GM04503 (cell line): ENCODE measurements around the gene MYL3.

ENCODE experiments used
- DNase-seq: peaks from one replicate; pipeline ENCODE4 v3.0.0-alpha.2; 2012; ENCODE audit warnings: low read depth

The MYL3 gene

DNA sequence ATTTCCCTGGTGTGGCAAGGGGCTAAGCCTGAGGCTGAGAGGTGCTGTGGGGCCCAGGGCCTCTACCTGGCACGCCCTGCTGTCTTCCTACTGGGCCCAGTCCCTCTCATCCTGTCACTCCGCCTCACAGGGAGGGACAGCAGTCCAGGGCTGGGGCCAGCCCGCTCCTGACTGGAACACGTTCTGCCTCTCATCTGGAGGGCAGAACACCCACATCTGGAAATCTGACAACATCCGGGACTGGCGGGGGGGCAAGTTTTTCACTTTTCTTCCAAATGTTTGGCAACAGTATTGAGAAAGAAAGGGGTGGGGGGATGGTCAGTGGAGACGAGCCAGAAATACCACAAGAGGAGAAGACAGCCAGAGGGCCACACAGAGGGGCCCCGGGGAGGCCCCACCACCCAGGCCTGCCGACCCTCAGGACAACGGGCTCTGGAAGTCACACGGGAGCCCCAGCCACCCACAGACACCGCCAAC, 1.8 kb upstream of the MYL3 start:
- DNase-seq: no peak

DNA sequence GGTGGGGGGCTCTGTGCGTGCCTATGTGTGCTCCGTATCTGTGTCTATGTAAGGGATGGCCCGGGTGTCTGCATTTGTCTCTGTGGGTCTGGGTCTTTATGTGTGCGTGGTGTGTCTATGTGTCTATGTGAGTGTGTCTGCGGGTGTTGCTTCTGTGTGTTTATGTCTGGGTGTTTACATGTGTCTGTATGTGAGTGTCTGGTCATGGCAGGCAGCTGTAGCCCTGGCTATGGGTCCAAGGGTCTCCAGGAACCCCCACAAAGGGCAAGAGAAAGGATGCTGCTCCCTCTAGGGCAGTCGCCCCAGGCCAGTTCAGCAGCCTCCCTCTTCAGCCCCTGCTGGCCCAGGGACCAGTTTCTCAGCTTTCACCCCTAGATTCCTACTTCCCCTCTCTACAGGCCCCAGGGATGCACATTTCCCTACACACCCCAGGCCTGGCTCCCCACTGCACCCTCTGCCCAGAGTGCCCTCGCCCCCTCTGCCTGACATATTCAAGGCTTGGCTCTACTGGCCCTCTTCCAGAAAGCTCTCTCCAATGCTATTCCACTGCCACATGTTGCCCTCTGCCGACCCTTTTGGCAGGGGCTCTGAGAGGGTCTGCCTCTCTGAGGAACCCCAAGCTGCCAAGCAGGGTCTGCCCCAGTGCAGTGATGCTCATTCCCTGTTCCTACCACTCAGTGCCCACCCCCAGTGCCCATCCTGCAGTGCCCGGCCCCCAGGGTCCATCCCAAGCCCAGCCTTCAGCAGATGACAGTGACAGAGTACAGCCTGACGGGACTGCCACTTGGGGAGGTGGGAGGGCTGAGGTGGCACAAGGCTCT, 1.0 kb upstream of the MYL3 start:
- no peak for DNase-seq

DNA sequence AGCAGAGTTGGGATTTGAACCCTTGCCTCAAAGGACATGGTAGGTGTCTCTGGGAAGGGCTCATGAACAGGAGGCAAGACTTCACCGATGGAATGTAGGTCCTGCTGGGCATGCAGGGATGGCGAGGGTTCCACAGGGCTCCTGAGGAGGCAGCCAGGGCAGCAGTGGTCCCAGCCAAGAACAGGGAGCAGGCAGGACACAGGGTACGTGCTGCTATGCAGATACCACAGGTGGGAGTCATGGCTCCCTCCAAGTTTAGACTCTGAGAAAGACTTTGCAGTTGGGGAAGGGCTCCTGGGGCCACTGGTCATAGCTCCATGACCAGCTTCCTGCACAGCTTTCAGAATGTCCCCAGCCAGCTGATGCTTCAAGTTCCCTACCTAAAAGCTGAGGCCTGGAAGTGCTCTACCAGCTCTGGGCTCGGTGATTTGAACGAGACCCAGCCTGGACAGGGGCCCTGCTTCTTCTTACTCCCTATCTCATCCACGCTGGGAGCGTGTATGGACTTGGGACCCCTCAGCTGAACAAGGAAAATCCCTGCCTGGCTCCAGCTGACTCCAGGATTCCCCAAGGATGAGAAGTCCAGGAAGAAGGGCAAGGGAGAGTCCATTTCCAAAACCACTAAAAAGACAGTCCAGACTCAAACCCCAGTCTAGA, 747 bp downstream of the MYL3 start:
- no peak for DNase-seq

DNA sequence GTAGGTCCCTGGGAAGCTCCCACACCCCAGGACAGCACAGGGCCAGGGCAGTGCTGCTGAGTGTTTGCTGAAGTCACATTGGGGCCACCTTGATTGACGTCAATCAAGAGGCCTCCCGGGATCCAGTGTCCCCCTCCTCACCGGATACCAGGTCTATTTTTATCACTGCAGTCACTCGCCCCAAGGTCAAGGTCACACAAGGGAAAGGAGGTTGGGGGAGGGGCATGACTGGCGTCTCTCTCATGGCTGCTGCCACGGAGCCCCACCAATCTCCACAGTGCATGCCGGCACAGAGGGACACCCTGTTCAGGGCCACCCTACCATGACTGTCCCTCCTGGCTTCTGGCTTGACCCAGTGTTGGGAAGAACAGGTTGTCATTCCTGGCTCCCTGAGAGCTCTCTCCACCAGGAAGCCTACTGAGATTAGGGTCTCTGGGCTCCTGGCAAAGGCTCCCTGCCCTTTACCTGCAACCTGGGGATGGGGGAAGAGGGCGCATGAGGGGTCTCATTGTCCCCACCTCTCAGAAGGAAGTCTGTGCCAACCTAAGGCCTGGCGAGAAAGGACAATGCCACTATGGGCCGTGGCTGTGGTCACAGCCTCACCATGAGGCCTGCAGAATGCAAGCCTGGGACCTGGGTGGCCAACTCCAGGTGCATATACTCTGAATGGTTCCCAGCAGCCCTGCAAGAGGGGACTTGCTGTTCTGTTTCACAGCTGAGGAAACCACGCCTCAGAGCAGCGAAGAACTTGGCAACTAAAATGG, 1.5 kb downstream of the MYL3 start:
- DNase-seq: no peak

DNA sequence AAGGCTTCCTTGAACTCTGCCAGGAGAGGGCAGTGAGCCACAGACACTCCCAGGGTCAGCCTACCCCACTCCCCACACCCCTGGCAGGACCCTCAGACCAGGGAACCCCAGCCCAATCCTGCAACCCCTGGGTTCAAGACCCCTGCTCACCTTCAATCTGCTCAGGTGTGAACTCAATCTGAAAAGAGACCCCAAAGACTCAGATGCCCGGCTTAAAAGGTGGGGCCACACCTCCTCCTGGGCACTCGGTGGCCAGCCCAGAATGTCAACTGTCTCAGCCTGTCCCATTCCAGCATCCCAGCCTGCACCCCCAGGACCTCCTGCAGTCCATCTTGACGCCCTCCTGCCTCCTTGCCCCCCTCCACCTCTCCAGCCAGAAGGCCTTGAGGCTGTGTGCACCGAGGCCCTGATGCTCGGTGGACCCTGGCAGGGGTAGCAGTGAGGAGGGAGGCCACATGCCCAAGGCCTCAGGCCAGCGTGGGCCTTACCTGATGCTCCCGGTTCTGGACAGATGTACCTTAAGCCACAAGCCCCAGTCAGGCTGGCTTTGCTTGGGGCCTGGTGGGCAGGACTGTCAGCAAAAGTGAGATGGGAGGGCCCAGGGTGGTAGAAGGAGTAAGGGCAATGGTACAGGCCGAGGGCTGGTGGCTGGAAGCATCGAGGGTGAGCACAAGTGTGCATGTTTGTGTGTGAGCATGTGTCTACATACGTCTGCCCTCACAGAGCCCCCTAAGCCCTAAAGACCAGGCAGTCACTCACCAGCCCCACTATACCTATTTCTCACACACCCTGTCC, 2.2 kb downstream of the MYL3 start:
- DNase-seq: no peak

DNA sequence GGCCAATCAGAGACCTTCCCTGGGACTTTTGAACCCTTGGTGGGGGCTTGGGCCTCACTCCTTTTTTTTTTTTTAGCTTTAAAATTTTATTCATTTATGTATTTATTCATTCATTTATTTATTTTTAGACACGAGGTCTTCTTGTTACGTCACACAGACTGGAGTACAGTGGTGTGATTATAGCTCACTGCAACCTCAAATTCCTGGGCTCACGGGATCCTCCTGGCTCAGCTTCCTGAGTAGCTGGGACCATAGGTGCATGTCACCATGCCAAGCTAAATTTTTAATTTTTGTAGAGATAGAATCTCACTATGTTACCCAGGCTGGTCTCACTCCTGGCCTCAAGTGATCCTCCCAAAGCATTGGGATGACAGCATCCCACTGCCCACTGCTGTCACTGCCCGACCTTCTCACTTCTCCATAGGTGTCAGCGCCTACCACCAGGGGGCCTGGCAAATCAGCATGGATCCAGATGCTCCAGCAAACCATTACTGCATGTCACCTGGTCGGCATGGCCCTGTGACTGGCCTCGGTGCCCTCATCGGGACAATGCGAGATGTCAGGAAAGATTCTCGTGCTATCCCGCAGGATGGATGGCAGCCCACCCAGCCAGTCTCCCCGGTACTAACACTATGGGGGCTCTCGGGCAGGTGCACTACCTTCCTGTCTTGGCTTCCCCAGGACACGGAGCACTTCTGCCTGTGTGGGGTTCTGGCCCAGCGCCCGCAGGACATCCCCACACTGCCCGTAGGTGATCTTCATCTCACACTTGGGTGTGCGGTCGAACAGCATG, 3.0 kb downstream of the MYL3 start:
- DNase-seq: no peak

DNA sequence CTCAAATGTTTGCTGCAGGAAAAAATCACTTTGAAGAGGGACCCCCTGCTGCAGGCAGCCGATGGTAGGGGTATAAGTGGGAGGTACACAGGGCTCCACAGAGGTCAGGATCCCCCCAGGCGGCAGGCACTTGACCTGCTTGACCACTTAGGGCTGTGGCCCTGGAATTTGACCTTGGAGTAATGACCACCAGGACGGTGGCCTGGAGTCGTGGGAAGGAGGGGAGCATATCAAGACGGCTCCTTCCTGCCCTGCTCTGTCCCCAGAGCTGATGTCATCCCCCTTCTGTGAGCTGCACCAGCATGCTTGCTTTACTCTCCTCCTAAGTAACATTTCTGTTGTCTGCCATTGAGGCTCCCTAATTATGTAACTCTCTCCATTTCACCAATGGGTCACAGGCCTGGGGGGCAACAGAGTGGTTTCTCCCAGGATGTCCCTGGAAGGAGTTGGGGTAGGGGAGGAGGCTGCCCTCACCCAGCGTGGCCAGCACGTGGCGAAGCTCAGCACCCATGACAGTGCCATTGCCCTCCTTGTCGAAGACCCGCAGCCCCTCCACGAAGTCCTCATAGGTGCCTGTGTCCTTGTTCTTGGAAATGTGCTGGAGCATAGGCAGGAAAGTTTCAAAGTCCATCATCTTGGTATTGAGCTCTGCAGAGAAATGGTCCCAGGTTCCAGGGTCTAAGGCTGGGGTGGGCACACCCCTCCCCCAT, 4.1 kb downstream of the MYL3 start:
- no peak for DNase-seq

DNA sequence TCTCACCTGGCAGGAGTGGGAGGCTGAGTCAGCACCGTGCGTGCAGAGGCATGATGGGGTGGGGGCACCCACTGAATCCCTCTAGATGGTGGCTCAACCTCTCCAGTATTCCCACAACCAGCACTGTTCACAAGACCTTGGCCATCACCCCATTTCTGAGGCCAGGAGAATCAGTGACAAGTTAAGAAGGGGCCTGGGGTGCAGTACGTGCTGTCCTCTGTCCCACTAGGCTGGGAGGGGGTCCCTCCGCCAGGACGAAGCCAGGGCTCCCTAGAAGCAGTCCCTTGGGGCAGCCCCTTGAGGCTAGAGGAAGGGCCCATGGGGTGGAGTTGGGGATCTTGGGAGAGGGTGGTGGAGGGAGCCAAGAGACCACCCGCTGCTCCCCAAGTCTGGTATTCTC, 4.8 kb downstream of the MYL3 start:
- DNase-seq: no peak

DNA sequence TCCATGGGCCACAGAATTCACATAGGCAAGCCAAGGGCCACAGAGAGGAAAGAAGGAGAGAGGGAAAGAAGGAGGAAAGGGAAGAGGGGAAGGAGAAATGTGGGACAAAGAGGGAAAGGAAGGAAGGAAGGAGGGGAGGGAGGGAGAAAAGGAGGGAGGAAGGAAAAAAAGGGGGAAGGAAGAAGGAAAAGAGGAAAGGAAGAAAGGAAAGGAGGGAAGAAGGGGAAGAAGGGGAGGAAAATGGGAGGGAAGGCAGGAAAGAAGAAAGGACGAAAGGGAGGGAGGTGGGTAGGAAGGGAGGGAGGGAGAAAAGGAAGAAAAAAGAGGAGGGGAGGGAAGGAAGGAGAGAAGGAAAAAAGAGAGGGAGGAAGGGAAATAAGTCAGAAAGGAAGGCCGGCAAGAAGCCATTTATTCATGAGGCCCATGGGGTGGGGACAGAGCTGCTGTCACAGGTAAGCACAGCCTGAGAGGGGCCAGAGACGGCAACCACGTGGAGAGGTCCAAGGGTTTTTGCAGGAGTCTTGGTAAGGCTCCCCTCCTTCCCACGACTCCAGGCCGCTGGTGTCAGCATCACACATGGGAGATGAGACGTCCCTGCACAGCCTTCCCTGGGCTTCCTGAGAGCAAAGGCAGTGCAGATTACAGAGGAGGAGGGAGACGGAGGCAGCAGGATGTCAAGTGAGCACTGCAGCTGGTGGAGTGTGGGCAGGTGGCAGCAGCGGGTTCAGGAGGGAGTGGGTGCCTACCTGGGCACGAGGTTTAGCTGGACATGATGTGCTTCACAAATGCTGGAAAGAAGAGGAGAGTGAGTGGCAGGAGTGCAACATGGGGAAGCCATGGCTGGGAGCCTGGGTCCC, 5.5 kb downstream of the MYL3 start:
- no peak for DNase-seq

DNA sequence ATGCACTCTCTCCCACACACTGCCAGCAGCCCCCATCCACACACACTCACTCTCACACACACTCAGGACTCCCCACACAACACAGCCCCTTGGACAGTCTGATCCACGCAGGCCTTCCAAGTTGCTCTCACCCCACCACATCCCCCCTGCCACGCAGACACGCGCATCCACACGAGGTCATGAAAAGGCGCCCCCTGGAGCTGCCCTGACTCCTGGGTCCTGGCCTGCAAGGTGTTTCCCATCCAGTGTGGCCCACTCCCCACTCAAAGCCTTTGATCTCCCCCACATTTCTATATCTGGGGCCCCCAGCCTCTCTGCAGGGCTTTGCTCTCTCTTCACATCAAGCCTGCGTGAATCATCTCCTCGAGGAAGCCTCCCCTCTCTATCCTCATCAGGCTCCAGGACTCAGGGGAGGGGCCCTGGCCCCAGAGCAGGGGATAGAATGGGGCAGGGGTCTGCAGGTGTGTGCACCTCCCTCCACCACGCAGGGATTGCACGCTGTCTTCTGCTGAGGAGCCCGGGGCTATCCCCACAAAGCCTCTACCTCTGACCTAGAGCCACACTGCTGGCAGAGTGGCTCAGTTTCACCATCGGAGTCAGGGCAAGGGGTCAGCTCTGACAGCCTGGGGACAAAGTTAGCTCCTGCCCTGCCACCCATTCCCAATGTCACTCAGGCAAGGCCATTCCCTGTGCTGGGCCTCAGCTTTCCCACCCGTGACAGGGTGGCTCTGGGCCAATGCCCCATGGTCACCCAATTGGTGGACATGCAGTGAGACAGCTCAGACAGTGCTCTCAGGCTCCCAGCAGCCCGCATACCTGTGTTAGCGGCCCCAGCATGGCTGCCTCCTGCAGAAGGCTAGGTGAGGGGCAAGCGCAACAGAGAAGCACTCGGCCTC, 6.4 kb downstream of the MYL3 start:
- no peak for DNase-seq

DNA sequence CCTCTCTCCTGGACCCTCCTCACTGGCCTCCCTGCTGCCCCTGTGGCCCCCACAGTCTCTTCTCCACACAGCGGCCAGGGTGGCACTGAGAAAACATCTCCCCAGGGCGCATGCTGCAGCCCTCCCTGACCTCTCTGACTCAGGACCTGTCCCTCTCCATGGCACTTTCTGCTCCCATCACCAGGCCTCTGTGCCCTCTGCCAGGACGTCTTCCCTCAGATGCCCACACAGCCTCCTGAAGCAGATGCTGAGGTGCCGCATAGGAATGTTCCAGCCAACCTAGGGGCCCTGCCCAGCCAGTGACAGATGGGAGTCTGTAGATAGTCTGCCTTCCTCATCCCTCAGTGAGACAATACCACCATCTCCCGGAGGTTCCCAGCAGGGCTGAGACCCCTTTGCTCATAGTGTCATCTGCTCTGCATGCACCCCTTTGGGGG, 8.7 kb downstream of the MYL3 start:
- no peak for DNase-seq

DNA sequence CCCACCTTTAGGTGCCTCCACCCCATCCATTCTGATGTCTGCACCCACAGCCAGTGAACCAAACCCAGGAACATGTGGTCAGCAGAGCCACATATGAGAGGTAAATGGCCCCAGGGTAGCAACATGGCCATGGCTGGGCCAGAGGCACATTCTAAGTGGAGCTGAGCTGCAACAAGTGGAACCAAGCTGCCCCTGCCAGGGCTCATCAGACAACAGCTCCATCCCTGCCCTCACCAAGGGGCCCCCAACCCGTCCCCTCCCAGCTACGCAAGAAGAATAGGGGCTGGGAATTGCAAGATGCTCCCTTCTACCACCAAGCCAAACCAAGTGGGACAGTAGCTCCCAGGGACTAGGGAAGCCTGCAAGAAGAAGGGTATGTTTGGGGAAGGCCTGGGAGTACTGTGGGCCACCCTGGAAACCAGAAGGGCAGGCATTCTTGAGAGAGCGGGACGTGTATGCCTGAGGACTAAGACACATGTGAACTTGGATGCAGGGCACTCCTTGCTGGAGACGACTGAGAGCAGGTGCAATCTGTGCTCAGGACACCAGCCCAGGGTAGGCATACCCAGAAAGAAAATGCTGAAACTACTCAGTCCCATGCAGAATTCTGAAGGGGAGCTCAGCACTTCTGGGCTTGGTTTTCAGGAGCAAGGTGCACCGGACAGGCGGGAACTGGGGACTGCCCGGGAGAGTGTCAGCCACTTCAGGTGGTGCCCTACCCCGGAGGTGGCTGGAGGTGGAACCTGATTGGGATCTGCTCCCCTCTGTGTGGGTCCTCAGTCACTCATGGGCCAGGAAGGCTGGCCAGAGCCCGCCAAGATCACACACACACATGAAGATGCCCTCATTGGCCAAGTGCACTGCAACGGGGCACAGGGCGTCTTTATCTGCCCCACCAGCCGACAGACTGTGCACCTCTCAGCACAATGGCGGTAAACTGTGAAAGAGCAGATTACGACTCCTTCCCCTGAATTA, 9.5 kb downstream of the MYL3 start:
- no peak for DNase-seq

DNA sequence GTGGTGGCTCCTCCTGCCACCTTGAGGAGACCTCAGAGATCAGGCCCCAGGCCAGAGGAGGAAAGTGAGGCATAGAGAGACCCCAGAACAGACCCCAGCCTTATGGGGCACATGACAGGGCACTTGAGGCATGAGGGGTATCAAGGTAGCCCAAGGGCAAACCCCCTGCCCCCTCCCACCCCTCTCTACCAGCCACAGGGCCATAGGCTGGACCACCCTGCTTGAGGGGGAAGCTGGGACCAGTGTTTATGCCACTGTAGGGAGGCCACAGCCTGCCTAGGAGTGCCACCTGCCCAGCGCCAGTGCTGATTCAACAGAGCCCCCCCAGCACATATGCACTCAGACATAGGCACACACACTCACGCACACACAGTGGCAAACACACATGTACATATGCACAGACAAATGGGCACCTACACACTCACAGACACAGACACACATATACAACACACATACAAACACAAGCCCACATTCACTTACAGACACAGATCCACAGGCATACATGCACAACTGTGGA, 10.3 kb downstream of the MYL3 start:
- no peak for DNase-seq

DNA sequence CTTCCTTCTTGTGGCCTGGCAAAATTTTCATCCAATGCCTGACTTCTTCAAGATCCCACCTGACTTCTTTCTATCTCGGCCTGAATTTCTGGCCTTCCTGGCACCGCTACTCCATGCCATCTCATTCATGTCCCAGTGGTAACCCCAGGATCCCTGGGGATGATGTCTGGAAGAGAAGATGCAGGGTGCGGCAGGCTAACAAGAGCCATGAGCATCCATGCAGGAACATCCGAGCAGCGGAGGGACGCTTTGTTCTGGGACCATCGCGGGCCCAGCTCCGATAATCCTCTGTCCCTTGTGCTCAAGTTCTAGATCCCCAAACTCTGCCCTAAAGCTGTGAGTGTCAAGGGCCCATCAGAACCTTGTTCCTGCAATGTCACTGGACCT, 10.9 kb downstream of the MYL3 start:
- no peak for DNase-seq

DNA sequence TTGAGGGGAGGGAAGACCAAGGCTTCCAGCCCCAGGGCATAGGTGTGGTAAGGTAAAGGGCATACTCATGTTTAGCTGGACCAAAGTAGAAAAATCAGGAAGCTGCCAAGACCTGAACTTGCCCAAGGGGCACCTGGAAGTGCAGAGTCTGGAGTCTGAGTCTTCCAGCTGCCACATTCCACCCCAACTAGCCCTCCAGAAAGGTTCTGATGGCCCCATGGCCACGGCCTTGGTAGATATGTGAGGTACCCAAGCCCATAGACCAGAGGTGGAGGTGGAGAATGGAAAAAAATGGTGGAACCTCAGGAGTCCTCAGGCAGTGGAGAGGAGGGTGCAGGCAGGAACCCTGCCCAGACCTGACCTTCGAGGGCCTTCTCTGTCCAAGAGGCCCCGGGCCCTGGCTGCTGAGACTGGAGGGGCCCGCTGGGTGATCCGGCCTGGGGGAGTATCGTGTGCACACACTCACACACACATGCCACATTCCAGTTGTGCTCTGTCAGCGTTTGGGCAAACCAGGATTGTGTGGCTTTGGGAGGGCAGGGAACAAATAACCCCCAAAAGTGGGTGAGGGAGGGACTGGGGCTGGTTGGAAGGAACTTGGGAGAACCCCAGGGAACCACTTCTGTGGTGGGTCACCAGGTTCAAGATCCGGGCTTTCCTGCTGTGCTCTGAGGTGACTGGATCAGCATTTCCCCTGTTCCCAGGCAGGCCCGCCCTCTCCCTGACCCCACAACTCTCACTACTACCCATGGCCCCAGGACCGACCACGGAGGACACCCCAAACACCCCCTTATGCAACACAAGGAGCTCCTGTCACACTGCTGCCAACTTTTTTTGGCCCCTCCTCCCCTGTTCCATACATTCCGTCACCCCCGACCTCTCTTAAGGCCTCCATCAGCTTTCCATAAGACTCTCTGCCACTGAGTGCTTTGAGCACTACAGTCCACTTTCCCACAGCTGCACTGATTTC, 11.6 kb downstream of the MYL3 start:
- no peak for DNase-seq

DNA sequence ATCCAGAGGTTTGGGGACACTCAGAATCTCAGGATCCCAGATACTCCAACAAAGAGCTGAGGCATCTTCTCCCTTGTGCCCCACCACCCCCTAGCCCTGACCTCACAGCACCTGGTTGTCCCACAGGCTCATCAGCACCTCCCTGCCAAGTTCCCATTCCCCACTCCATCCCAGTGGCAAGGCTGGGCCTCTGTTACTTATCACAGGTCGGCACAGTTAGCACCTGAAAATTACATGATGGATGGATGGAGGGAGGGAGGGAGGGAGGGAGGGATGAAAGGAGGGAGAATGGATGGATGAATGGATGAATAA, 12.8 kb downstream of the MYL3 start:
- DNase-seq: no peak
